22Rv1 (cell line): ENCODE results near the gene PXDN.

Source experiments
- CTCF ChIP-seq: fragments of 450-650 bp; IDR thresholded peaks from 2 replicates; pipeline ENCODE4 v1.5.1; 2017; ENCODE audit warnings: mild to moderate bottlenecking
- ZFX ChIP-seq: fragments of 450-650 bp; IDR thresholded peaks from 2 replicates; pipeline ENCODE4 v1.6.1; 2017; ENCODE audit warnings: antibody characterized with exemption, borderline replicate concordance

DNA sequence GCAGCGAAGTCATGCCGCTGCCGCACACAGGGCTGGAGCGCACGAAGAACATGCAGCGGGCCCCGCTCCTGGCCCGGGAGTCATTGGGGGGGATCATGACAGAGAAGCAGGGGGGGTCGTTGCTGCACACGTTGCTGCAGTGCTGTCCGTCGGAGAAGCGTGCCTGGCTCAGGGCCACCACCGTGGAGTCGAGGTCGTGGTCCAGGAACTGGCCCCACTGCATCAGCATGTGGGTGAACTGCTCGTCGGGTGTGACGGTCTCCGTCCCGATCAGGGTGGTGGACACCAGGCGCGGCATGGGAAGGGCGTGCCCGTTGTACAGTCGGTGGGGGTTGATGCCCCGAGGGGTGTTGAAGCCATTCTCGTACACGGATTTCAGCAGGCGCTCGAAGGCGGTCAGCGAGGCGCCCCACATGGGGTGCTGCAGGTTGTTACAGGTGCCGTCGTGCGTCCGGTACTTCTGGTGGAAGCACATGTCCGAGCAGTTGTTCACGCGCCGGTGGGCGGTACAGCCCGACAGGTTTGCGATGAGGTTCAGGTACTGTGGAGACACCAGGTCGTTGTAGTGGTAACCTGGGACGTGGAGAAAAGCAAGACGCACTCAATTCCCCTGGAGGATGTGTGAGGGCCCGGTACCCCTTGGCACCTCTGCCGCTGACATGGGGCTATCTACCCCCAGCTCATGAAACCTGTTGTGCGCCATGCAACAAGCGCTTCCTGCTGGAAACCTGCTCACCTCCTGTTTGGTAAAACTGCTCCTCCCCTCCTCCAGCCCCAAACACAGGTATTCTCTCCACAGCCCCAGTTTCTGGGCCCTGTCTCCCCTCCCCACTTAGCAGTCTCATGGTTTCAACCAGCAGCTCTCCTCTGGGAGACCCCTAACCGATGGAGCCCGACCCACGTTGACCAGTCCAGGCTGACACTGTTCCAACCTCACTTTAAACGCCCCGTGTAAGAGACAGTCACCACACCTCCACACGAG is 94.9 kb downstream of the PXDN start:
- TF ChIP-seq CTCF, result no peak
- no peak for TF ChIP-seq ZFX
